GM18861 (cell line): ENCODE results near the gene C1orf210.

Source experiments
- ATAC-seq: cut with Tn5 transposase; IDR thresholded peaks from one replicate; pipeline ENCODE4 v1.9.1; 2021; ENCODE audit not compliant: unreplicated experiment

C1orf210 gene

GRCh38 chr1:43296207-43296606, 10.8 kb upstream of the C1orf210 start:
- no peak for ATAC-seq

- ATAC-seq, result no peak
Measured at GRCh38 chr1:43294761-43295160, 9.4 kb upstream of the C1orf210 start.

- ATAC-seq, result no peak
Measured at GRCh38 chr1:43293896-43294760, 8.7 kb upstream of the C1orf210 start.

GRCh38 chr1:43293176-43293575, 7.8 kb upstream of the C1orf210 start:
- ATAC-seq, result no peak

GRCh38 chr1:43292679-43293078, 7.3 kb upstream of the C1orf210 start:
- ATAC-seq, result no peak

- no peak for ATAC-seq
Measured at GRCh38 chr1:43292216-43292615, 6.8 kb upstream of the C1orf210 start.

- ATAC-seq, result no peak
Measured at GRCh38 chr1:43288785-43289706, 3.7 kb upstream of the C1orf210 start.

GRCh38 chr1:43288058-43288784, 2.8 kb upstream of the C1orf210 start:
- no peak for ATAC-seq

- no peak for ATAC-seq
Measured at GRCh38 chr1:43286533-43286932, 1.2 kb upstream of the C1orf210 start.

- no peak for ATAC-seq
Measured at GRCh38 chr1:43286115-43286514, 734 bp upstream of the C1orf210 start.

GRCh38 chr1:43284546-43285110, 753 bp downstream of the C1orf210 start:
- no peak for ATAC-seq

GRCh38 chr1:43284065-43284464, 1.3 kb downstream of the C1orf210 start:
- ATAC-seq, result no peak

- ATAC-seq, result no peak
Measured at GRCh38 chr1:43282220-43283195, 2.9 kb downstream of the C1orf210 start.

GRCh38 chr1:43280692-43281091, 4.7 kb downstream of the C1orf210 start:
- no peak for ATAC-seq

GRCh38 chr1:43279666-43280065, 5.7 kb downstream of the C1orf210 start:
- no peak for ATAC-seq

GRCh38 chr1:43279161-43279560, 6.2 kb downstream of the C1orf210 start:
- ATAC-seq, result no peak

GRCh38 chr1:43277116-43277876, 8.1 kb downstream of the C1orf210 start:
- no peak for ATAC-seq

GRCh38 chr1:43276673-43277072, 8.7 kb downstream of the C1orf210 start:
- no peak for ATAC-seq
